ENCODE results near the gene RBKS. TPM values are rescaled to one million over a fixed set of nuclear protein-coding genes. Genes with fewer than 3 reads are reported as not detected.

RBKS gene
- total RNA-seq, 1 experiment from 2014 or later = 9.2 TPM

DNA sequence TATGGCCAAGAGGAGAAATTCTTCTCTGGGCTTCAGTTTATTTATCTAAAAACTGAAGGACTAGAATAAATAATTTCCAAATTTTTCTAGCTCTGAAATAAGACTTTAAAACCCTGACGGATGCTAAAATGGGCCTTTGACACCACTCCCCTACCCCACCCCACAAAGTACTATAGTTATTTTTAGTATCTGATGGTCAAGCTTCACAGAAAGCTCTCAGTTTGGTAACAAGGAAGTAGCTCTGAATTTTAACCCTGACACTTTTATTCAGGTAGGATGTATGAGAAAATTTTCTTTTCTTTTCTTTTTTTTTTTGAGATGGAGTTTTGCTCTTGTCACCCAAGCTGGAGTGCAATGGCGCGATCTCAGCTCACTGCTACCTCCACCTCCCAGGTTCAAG is 2.4 kb downstream of the RBKS start:
- Mint-ChIP-seq H3K27me3 (ENCODE audit: insufficient read depth, unreplicated experiment) (no peaks in the 10 kb centered on the region), H3K9me3 (ENCODE audit: unreplicated experiment) (peaks cover under 1% of the 10 kb centered on the region), H3K4me3 (ENCODE audit: unreplicated experiment) (no peak overlapping the region), H3K27ac (ENCODE audit: low read depth, unreplicated experiment) (no peak overlapping the region), H3K36me3 (ENCODE audit: insufficient read depth, unreplicated experiment) (peaks cover 21% of the 10 kb centered on the region), H3K4me1 (ENCODE audit: insufficient read depth, unreplicated experiment) (peaks cover 32% of the 10 kb centered on the region)
- BruUV-seq (replicated peaks) = no TSS peak
- TF ChIP-seq, protein P1, sequence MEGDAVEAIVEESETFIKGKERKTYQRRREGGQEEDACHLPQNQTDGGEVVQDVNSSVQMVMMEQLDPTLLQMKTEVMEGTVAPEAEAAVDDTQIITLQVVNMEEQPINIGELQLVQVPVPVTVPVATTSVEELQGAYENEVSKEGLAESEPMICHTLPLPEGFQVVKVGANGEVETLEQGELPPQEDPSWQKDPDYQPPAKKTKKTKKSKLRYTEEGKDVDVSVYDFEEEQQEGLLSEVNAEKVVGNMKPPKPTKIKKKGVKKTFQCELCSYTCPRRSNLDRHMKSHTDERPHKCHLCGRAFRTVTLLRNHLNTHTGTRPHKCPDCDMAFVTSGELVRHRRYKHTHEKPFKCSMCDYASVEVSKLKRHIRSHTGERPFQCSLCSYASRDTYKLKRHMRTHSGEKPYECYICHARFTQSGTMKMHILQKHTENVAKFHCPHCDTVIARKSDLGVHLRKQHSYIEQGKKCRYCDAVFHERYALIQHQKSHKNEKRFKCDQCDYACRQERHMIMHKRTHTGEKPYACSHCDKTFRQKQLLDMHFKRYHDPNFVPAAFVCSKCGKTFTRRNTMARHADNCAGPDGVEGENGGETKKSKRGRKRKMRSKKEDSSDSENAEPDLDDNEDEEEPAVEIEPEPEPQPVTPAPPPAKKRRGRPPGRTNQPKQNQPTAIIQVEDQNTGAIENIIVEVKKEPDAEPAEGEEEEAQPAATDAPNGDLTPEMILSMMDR (IDR thresholded peaks at IDR 0.05; ENCODE audit: unreplicated experiment) = no peak
- DNase-seq (ENCODE audit: unreplicated experiment) = no peak
- ChIA-PET CTCF (interaction anchor here (0.6 to 1.1 kb wide), 3 partner anchors 135 to 640 kb away, joined by 3 to 4 read pairs (median 3); no protein-coding TSS in a partner anchor), POLR2A (interaction anchor here (1.2 to 5.7 kb wide), 2 partner anchors 114 to 508 kb away, joined by 4 to 45 read pairs; partner anchors contain the start of gene MRPL33)
- intact Hi-C loops (cut with micrococcal nuclease) = no loop called here

DNA sequence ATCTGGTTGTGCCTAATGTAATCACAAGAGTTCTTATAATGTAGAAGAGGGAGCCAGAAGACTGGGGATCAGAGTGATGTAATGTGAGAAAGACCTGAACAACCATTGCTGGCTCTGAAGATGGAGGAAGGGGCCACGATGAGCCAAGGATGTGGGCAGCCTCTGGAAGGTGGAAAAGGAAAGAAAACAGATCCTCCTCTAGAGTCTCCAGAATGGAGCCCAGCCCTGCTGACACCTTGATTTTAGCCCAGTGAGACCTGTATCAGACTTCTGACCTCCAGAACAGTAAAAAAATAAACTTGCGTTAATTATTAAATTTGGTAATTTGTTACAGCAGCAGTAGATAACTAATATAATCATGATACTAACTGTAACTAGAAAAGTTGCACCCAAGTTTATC is 3.1 kb downstream of the RBKS start:
- Mint-ChIP-seq H3K27me3 (ENCODE audit: insufficient read depth, unreplicated experiment) (no peaks in the 10 kb centered on the region), H3K9me3 (ENCODE audit: unreplicated experiment) (peaks cover 5% of the 10 kb centered on the region), H3K4me3 (ENCODE audit: unreplicated experiment) (no peak overlapping the region), H3K27ac (ENCODE audit: low read depth, unreplicated experiment) (no peak overlapping the region), H3K4me1 (ENCODE audit: insufficient read depth, unreplicated experiment) (peaks cover 25% of the 10 kb centered on the region), H3K36me3 (ENCODE audit: insufficient read depth, unreplicated experiment) (peaks cover 21% of the 10 kb centered on the region)
- ChIA-PET POLR2A (interaction anchor here (0.7 to 5.7 kb wide), 3 partner anchors 14 to 509 kb away, joined by 3 to 45 read pairs (median 4); partner anchors contain the start of gene MRPL33), CTCF (interaction anchor here (1.1 kb wide), 1 partner anchor 183 kb away, joined by 3 read pairs; no protein-coding TSS in a partner anchor)
- no TSS peak for BruUV-seq (replicated peaks)
- no peak for DNase-seq (ENCODE audit: unreplicated experiment)
- TF ChIP-seq, protein P1 (IDR thresholded peaks at IDR 0.05; ENCODE audit: unreplicated experiment) = no peak
- intact Hi-C loops (cut with micrococcal nuclease) = no loop called here

DNA sequence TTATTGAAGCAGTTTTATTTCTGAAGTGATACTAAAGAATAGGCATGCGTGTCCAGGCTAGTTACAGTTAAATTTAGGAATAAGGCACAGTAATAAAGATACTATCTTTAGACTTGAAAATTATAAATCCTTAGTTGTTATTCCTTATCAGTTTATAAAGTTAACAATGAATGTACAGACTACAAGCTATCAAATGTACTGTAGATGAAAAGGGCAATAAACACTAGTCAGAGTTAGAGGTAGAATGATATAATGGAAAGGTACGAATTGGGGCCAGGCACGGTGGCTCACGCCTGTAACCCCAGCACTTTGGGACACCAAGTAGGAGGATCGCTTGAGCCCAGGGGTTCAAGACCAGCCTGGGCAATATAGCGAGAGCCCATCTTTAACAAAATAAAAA is 3.9 kb downstream of the RBKS start:
- H3K27me3 Mint-ChIP-seq (ENCODE audit: insufficient read depth, unreplicated experiment) = no peaks in the 10 kb centered on the region
- H3K9me3 Mint-ChIP-seq (ENCODE audit: unreplicated experiment) = peaks cover 5% of the 10 kb centered on the region
- H3K27ac Mint-ChIP-seq (ENCODE audit: low read depth, unreplicated experiment) = no peak overlapping the region
- DNase-seq (ENCODE audit: unreplicated experiment) = no peak
- no peak overlapping the region for H3K4me3 Mint-ChIP-seq (ENCODE audit: unreplicated experiment)
- POLR2A ChIA-PET = interaction anchor here (1.2 to 5.7 kb wide), 4 partner anchors 14 to 113 kb away, joined by 4 to 45 read pairs (median 5); partner anchors contain the start of gene MRPL33
- no TSS peak for BruUV-seq (replicated peaks)
- intact Hi-C loops (cut with micrococcal nuclease) = no loop called here
- TF ChIP-seq, protein P1 (IDR thresholded peaks at IDR 0.05; ENCODE audit: unreplicated experiment) = no peak
- CTCF ChIA-PET = interaction anchor here (0.6 kb wide), 1 partner anchor 643 kb away, joined by 4 read pairs; no protein-coding TSS in a partner anchor
- H3K4me1 Mint-ChIP-seq (ENCODE audit: insufficient read depth, unreplicated experiment) = peaks cover 22% of the 10 kb centered on the region
- peaks cover 20% of the 10 kb centered on the region for H3K36me3 Mint-ChIP-seq (ENCODE audit: insufficient read depth, unreplicated experiment)

DNA sequence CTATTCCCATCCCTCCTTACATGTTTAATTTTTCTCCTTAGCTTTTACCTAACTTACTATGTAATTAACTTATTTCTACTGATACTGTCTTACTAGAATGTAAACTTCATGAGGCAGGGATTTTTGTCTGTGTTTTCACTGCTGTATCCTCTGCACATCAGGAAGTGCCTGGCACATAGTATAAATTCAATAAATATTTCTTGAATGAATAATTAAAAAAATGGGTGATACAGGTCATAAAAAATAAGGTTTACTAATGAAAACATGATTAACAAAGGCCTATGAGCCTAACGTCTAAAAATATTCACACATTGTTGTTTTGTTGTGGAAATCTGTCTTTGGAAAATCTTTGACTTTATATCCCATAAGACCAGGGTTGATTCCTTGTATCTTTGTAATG is 4.5 kb downstream of the RBKS start:
- Mint-ChIP-seq H3K27me3 (ENCODE audit: insufficient read depth, unreplicated experiment) (no peaks in the 10 kb centered on the region), H3K4me3 (ENCODE audit: unreplicated experiment) (no peak overlapping the region), H3K9me3 (ENCODE audit: unreplicated experiment) (peaks cover 5% of the 10 kb centered on the region), H3K4me1 (ENCODE audit: insufficient read depth, unreplicated experiment) (peaks cover 22% of the 10 kb centered on the region), H3K36me3 (ENCODE audit: insufficient read depth, unreplicated experiment) (peaks cover 13% of the 10 kb centered on the region), H3K27ac (ENCODE audit: low read depth, unreplicated experiment) (no peak overlapping the region)
- POLR2A ChIA-PET = interaction anchor here (1.0 to 5.7 kb wide), 6 partner anchors 9 to 112 kb away, joined by 3 to 45 read pairs (median 4); partner anchors contain the start of gene MRPL33
- BruUV-seq (replicated peaks) = no TSS peak
- TF ChIP-seq, protein P1 (IDR thresholded peaks at IDR 0.05; ENCODE audit: unreplicated experiment) = no peak
- no peak for DNase-seq (ENCODE audit: unreplicated experiment)
- intact Hi-C loops (cut with micrococcal nuclease) = no loop called here
- CTCF ChIA-PET = no interaction called here

Data from MCF 10A (cell line).